NT2/D1 (cell line): ENCODE data around the gene MINDY1.
A peak's percentile ranks its signal among the peaks of the same experiment; 100 is the strongest.

ENCODE experiments used
- DNase-seq: peaks from one replicate; pipeline ENCODE4 v3.0.0-alpha.2; 2011; ENCODE audit warnings: low read depth, low spot score
- H3K27me3 ChIP-seq: 2 replicates; pipeline ENCODE4 v1.6.0; 2011; ENCODE audit warnings: mild to moderate bottlenecking; ENCODE audit not compliant: insufficient read length, insufficient read depth
- H3K36me3 ChIP-seq: 2 replicates; pipeline ENCODE4 v1.6.1; 2011; ENCODE audit warnings: mild to moderate bottlenecking, low read length, mixed read lengths; ENCODE audit not compliant: insufficient read depth, insufficient read length
- H3K4me1 ChIP-seq: 2 replicates; pipeline ENCODE4 v1.5.1; 2011; ENCODE audit not compliant: insufficient read depth, insufficient read length
- H3K4me3 ChIP-seq: 2 replicates; pipeline ENCODE4 v1.5.1; 2011; ENCODE audit warnings: low read depth; ENCODE audit not compliant: insufficient read length
- H3K9ac ChIP-seq: 2 replicates; pipeline ENCODE4 v1.6.0; 2011; ENCODE audit warnings: low read depth; ENCODE audit not compliant: insufficient read length
- H3K9me3 ChIP-seq: 2 replicates; pipeline ENCODE4 v1.5.1; 2011; ENCODE audit warnings: mild to moderate bottlenecking, low read length; ENCODE audit not compliant: insufficient read depth
- SUZ12 ChIP-seq: IDR thresholded peaks from 2 replicates; pipeline ENCODE4 v1.6.1; 2011; ENCODE audit not compliant: insufficient read length, insufficient read depth; ENCODE audit errors: extremely low read depth
- YY1 ChIP-seq: IDR thresholded peaks from 2 replicates; pipeline ENCODE4 v1.6.1; 2011; ENCODE audit not compliant: insufficient read length, insufficient read depth
- ZNF274 ChIP-seq: IDR thresholded peaks from 2 replicates; pipeline ENCODE4 v1.6.1; 2011; ENCODE audit warnings: mild to moderate bottlenecking, low read depth, low read length

The MINDY1 gene, protein sequence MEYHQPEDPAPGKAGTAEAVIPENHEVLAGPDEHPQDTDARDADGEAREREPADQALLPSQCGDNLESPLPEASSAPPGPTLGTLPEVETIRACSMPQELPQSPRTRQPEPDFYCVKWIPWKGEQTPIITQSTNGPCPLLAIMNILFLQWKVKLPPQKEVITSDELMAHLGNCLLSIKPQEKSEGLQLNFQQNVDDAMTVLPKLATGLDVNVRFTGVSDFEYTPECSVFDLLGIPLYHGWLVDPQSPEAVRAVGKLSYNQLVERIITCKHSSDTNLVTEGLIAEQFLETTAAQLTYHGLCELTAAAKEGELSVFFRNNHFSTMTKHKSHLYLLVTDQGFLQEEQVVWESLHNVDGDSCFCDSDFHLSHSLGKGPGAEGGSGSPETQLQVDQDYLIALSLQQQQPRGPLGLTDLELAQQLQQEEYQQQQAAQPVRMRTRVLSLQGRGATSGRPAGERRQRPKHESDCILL

GRCh38 chr1:151006327-151007052 is at the start of gene MINDY1:
Gene MINDY1, minus strand, starts transcription at chr1:151006902. Its CDS starts 4,285 bp downstream, at chr1:151002617.
- Histone ChIP-seq H3K4me3 (peak within 1 kb of the TSS; percentile 38), H3K9me3 (no peaks in the 10 kb centered on the region), H3K9ac (peak within 1 kb of the TSS; percentile 57), H3K4me1 (peaks cover 6% of the 10 kb centered on the region), H3K36me3 (peaks cover 4% of the 10 kb centered on the region), H3K27me3 (no peaks in the 10 kb centered on the region)
- peak; percentile 87 for DNase-seq
- TF ChIP-seq SUZ12: no peak
- TF ChIP-seq ZNF274: no peak
- TF ChIP-seq YY1: no peak

DNA sequence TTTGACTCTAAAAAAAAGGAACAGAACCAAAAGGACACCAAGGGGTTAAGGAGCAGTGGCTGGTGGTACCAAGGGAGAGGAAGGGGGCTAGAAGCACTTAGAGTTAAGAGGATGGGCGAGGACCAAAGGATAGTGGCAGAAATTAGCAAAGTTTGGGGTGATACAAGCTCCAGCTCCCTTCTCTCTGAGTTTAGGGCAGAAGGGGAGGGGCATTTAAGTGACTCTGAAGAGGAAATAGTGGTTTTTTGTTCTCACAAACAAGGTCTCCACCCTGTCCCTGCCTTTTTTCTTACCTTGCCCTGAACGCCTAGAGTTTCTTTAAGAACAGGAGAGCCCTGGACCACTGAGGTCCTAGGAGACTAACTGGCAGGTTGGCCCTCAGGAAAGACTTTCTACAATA is 49.4 kb upstream of the MINDY1 start:
- Histone ChIP-seq H3K9ac (peak overlapping the region; percentile 37), H3K4me1 (peaks cover 20% of the 10 kb centered on the region), H3K4me3 (no peak overlapping the region), H3K36me3 (peaks cover 68% of the 10 kb centered on the region), H3K27me3 (no peaks in the 10 kb centered on the region), H3K9me3 (no peaks in the 10 kb centered on the region)
- no peak for DNase-seq
- TF ChIP-seq YY1 (no peak), ZNF274 (no peak), SUZ12 (no peak)

DNA sequence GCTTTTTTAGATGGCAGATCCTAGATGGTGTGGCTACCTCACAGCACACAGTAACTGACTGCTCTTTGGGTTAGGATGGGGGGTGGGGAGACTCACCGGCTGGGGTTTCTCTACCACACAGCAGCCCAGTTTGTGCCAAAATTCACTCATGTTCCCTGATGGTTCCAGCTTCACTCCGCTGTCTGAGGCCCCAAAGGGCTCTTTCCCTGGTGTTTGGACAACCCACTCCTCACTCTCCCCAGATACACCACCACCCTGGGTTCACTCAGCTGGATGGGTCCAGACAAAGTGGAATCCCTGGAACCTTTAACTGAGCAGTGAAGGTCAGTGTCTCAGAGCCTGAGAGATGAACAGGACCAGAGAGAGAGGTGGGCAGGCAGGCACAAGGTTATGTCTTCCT is 48.9 kb upstream of the MINDY1 start:
- no peak for DNase-seq
- H3K9ac ChIP-seq: no peak overlapping the region
- TF ChIP-seq ZNF274: no peak
- no peak for TF ChIP-seq YY1
- TF ChIP-seq SUZ12: no peak
- peaks cover 20% of the 10 kb centered on the region for H3K4me1 ChIP-seq
- peaks cover 74% of the 10 kb centered on the region for H3K36me3 ChIP-seq
- H3K27me3 ChIP-seq: no peaks in the 10 kb centered on the region
- no peaks in the 10 kb centered on the region for H3K9me3 ChIP-seq
- no peak overlapping the region for H3K4me3 ChIP-seq

GRCh38 chr1:151054971-151055547 is 48.4 kb upstream of the MINDY1 start:
- H3K9me3 ChIP-seq: no peaks in the 10 kb centered on the region
- no peak overlapping the region for H3K4me3 ChIP-seq
- TF ChIP-seq ZNF274 (no peak), YY1 (no peak), SUZ12 (no peak)
- DNase-seq: no peak
- peaks cover 78% of the 10 kb centered on the region for H3K36me3 ChIP-seq
- peaks cover 20% of the 10 kb centered on the region for H3K4me1 ChIP-seq
- H3K27me3 ChIP-seq: no peaks in the 10 kb centered on the region
- no peak overlapping the region for H3K9ac ChIP-seq

GRCh38 chr1:151051356-151052009 is 44.8 kb upstream of the MINDY1 start:
- no peak overlapping the region for H3K9ac ChIP-seq
- H3K36me3 ChIP-seq: peaks cover 68% of the 10 kb centered on the region
- TF ChIP-seq YY1: no peak
- TF ChIP-seq ZNF274: no peak
- TF ChIP-seq SUZ12: no peak
- no peaks in the 10 kb centered on the region for H3K27me3 ChIP-seq
- DNase-seq: no peak
- peaks cover 12% of the 10 kb centered on the region for H3K4me1 ChIP-seq
- H3K9me3 ChIP-seq: no peaks in the 10 kb centered on the region
- no peak overlapping the region for H3K4me3 ChIP-seq

GRCh38 chr1:151050051-151050688 is 43.5 kb upstream of the MINDY1 start:
- TF ChIP-seq YY1 (no peak), SUZ12 (no peak), ZNF274 (no peak)
- Histone ChIP-seq H3K4me1 (peaks cover under 1% of the 10 kb centered on the region), H3K4me3 (no peak overlapping the region), H3K9me3 (no peaks in the 10 kb centered on the region), H3K36me3 (peaks cover 55% of the 10 kb centered on the region), H3K9ac (no peak overlapping the region), H3K27me3 (no peaks in the 10 kb centered on the region)
- DNase-seq: no peak
